Nephron (organoid): Measurements from ENCODE around the gene MOB3B.

ENCODE experiments used
- H3K27ac Mint-ChIP-seq, 3 experiments: 2 replicates each; pipeline ENCODE4 v1.8.0; 2020; ENCODE audit warnings: mixed read lengths in 3 of 3, mild to moderate bottlenecking in 2 of 3, moderate library complexity in 1 of 3
- H3K27me3 Mint-ChIP-seq: 2 replicates; pipeline ENCODE4 v1.8.0; 2021; ENCODE audit warnings: low read depth, mild to moderate bottlenecking, moderate library complexity, mixed read lengths
- H3K36me3 Mint-ChIP-seq: 2 replicates; pipeline ENCODE4 v1.8.0; 2020; ENCODE audit warnings: low read depth, mixed read lengths
- H3K4me1 Mint-ChIP-seq: 2 replicates; pipeline ENCODE4 v1.8.0; 2020; ENCODE audit warnings: mixed read lengths
- H3K4me3 Mint-ChIP-seq, 3 experiments: 2 replicates each; pipeline ENCODE4 v1.8.0; 2020; ENCODE audit warnings: mild to moderate bottlenecking in 3 of 3, mixed read lengths in 3 of 3, moderate library complexity in 2 of 3
- H3K9me3 Mint-ChIP-seq: 2 replicates; pipeline ENCODE4 v1.8.0; 2020; ENCODE audit warnings: mixed read lengths
- CTCF ChIP-seq, 3 experiments: fragments of 200-600 bp; sonication (generic); IDR thresholded peaks; one replicate each; pipeline ENCODE4 v1.5.0; 2021; ENCODE audit warnings: antibody characterized with exemption in 3 of 3; ENCODE audit not compliant: unreplicated experiment in 3 of 3

Gene MOB3B

GRCh38 chr9:27535701-27536118, 6.1 kb upstream of the MOB3B start:
- no peaks in the 10 kb centered on the region for H3K36me3 Mint-ChIP-seq
- no peak for TF ChIP-seq CTCF (IDR thresholded peaks at IDR 0.05; ENCODE audit: unreplicated experiment in 3 of 3)
- H3K9me3 Mint-ChIP-seq: no peaks in the 10 kb centered on the region
- no peak overlapping the region for H3K4me3 Mint-ChIP-seq
- H3K4me1 Mint-ChIP-seq: peaks cover 68% of the 10 kb centered on the region
- H3K27ac Mint-ChIP-seq: peak overlapping the region in 2 of 3 experiments; percentile 5 to 70
- H3K27me3 Mint-ChIP-seq: no peaks in the 10 kb centered on the region

- H3K9me3 Mint-ChIP-seq: no peaks in the 10 kb centered on the region
- H3K27me3 Mint-ChIP-seq: no peaks in the 10 kb centered on the region
- peak overlapping the region; percentile 54 to 80 (median 78) for H3K27ac Mint-ChIP-seq
- no peaks in the 10 kb centered on the region for H3K36me3 Mint-ChIP-seq
- peaks cover 59% of the 10 kb centered on the region for H3K4me1 Mint-ChIP-seq
- H3K4me3 Mint-ChIP-seq: no peak overlapping the region
- no peak for TF ChIP-seq CTCF (IDR thresholded peaks at IDR 0.05; ENCODE audit: unreplicated experiment in 3 of 3)
Measured at GRCh38 chr9:27534658-27535209, 5.1 kb upstream of the MOB3B start.

DNA sequence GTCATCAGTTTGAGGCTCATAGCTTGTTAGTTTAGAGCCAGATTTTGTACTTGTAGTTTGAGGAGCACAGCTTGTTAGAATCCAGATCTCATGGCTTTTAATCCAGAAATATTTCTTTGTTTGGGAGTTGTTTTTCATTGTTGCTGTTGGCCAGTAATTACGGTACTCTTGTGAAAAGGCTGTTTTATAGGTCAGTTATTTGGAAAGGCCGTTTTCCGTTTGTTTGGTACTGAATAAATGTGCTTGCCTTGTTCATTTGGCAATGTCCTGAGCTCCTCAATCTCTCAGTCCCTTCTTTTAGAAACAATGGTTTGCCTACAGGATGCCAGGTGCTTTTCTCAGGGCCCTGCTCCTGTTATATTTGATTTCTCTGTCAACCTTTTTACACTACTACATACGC, 4.5 kb upstream of the MOB3B start:
- no peak for TF ChIP-seq CTCF (IDR thresholded peaks at IDR 0.05; ENCODE audit: unreplicated experiment in 3 of 3)

GRCh38 chr9:27533311-27533710, 3.7 kb upstream of the MOB3B start:
- H3K27me3 Mint-ChIP-seq: no peaks in the 10 kb centered on the region
- H3K27ac Mint-ChIP-seq: peak overlapping the region; percentile 54 to 80 (median 78)
- no peak for TF ChIP-seq CTCF (IDR thresholded peaks at IDR 0.05; ENCODE audit: unreplicated experiment in 3 of 3)
- H3K36me3 Mint-ChIP-seq: no peaks in the 10 kb centered on the region
- H3K4me1 Mint-ChIP-seq: peaks cover 46% of the 10 kb centered on the region
- H3K4me3 Mint-ChIP-seq: peak overlapping the region; percentile 0 to 44 (median 11)
- H3K9me3 Mint-ChIP-seq: no peaks in the 10 kb centered on the region

More for the DNA sequence above, 4.5 kb upstream of the MOB3B start:
- peak overlapping the region in 1 of 3 experiments; percentile 0 for H3K4me3 Mint-ChIP-seq
- peaks cover 53% of the 10 kb centered on the region for H3K4me1 Mint-ChIP-seq
- H3K36me3 Mint-ChIP-seq: no peaks in the 10 kb centered on the region
- no peaks in the 10 kb centered on the region for H3K27me3 Mint-ChIP-seq
- peak overlapping the region; percentile 54 to 80 (median 78) for H3K27ac Mint-ChIP-seq
- H3K9me3 Mint-ChIP-seq: no peaks in the 10 kb centered on the region

DNA sequence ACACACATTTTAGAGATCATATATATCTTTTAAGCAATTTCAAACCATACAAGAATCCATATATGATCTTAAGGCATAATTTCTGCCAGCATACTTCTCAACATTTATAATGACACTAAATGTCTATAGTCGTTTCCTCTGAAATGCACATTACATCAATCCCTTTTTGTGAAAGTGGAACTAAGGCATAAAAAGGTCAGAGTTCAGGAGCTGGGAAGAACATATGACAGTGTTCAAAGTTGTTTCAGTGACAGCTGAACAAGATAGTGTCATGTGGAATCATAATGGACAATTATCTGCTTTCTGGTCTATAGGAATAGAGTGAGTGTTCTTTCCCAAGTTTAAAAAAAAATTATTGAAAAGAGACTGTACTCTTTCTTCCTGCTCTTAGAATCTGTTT, 2.4 kb upstream of the MOB3B start:
- Mint-ChIP-seq H3K4me1 (peaks cover 46% of the 10 kb centered on the region), H3K9me3 (no peaks in the 10 kb centered on the region), H3K27ac (no peak overlapping the region), H3K36me3 (no peaks in the 10 kb centered on the region), H3K27me3 (peaks cover 6% of the 10 kb centered on the region), H3K4me3 (no peak overlapping the region)
- no peak for TF ChIP-seq CTCF (IDR thresholded peaks at IDR 0.05; ENCODE audit: unreplicated experiment in 3 of 3)
